Stimulated activated CD8-positive, alpha-beta memory T cell treated with anti-CD3 and anti-CD28 coated beads, Interleukin-12 subunit alpha, Interleukin-12 subunit beta, amount 100 ng/mL, for 1 hour (primary cell): ENCODE measurements around the gene COX7A2.

Experiments
- DNase-seq: peaks from one replicate; pipeline ENCODE4 v3.0.0-alpha.2; 2020; ENCODE audit warnings: low read depth

The COX7A2 gene

DNA sequence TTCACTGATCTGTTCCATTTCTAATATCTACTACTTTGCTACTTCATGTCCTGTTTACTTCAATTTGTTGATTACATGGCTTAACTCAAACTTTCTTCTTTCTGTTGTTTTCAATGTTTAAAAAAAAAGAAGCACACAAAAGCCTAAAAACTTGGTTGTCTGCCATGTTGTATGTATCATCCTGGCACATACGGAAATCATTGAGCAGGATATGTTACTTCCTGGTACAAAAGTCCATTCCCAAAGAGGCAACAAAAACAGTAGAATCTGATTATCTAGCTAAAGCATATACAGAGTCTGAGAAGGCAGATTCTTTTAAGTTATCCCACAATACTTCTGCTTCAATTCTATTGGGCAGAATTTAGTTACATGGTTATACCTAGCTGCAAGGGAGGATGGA lies 23.2 kb downstream of the COX7A2 start:
- DNase-seq: no peak

DNA sequence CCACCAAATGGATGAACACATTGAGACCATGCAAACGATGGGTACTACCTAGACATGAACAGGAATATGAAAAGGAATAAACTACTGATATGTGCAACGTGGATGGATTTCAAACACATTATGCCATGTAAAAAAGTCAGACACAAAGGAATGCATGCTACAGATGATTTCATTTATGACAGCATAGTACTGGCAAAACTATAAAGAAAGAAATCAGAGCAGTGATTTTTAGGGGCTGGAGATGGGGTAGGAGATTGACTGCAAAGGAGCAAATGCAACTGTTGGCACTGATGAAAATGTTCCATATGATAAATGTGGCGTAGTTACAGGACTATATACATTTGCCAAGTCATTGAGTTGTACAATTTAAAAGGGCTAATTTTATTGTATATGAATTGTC lies 24.3 kb downstream of the COX7A2 start:
- no peak for DNase-seq

DNA sequence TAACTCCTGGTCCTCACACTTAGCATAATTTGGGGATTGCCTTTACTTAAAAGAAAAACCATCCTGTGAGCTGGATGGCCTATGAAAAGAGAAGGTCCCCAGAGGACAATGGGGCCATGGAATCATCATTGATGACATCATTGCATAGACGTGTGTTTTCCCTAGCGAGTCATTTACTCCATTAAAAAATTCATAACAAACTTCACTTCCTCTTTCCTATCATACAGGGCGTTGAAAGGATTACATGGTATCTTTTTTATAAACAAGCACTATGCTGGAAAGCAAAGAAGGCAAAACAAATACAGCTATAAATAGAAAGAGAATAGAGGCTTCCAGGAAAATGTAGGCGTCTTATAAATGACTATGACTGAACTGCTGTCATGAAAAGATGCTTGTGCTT lies 26.4 kb downstream of the COX7A2 start:
- no peak for DNase-seq

DNA sequence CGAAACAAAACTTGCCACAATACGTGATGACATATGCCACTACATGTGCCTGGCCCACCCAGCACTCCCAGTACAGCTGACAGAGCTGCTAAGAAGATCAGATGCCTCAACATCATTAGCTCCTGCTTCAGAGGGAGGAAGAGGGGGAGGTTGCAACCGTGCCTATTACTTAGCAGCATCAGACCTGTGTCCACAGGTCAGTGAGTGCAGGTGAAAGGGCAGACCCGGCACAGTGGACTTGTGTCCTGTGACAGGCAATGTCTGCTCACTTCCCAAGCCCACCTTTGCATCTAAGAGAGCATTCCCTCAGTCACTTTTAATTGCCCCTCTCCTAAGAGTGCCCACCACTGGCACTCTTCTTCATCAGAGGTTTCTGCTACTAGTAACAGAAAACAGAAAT lies 28.3 kb downstream of the COX7A2 start:
- no peak for DNase-seq

DNA sequence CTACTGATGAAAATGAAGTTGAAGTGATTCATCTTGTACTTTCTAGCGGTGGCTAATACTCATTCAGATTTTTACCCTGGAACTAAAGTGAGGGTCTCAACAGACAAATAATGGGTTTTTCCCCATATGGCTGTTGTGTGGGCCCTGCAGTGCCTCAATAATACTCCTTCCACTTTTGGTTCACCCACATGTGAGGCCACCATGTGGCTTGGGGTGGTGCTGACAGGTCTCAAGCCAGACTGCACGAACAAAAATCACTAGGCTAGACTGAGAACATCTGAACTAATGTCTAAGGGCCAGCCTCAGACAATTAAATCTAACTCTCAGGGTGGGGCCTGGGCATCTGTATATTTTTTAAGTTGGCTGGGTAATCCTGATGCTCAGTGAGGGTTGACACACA lies 29.9 kb downstream of the COX7A2 start:
- DNase-seq: no peak

DNA sequence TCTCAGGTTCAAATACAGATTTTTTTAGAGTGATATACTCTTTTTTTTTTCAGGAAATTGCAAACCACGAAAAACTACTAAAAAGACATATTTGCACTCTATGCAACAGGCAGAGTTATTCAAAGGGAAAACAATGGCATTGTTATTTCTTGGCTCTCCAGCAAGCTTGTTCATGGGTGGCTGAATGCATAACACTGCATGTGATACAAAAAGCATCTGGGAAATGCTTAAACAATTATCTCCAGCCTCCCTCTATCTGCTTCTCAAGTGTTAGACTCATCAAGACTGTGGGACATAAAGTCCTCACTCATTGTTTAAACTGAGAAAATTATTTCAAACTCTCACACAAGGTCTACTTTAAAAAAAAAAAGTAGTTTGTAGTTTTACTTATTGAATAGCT lies 30.5 kb downstream of the COX7A2 start:
- no peak for DNase-seq

DNA sequence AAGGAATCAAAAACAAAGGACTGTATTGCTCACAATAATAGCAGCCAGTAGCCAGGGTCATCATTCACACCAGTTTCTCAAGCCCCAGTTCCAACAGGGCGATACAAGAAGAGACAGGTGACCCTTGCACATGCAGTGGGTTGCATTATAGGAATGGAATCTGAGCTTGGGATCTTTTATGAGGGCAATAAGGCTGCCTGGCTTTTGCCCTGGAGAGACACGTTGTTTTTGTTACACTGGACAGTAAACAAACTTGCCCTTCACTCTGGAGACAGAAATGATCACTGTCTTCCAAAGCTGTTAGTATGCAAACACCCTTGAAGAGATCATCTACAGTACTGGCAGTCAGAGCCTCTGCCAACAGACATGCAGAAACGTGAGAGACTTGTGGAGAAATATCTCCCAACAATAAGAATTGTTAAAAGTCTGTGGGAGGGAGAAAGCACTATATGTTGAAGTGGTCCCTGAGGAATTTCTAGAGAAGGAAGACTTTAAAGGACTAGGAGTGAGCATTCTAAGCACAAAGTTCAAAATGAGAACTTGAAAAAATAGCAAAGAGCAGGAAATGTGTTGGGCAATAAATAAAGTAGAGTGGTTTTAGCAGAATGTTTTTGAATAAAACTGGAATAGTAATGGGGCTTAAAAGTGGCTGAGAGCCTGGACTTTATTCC lies 31.5 kb downstream of the COX7A2 start:
- no peak for DNase-seq

DNA sequence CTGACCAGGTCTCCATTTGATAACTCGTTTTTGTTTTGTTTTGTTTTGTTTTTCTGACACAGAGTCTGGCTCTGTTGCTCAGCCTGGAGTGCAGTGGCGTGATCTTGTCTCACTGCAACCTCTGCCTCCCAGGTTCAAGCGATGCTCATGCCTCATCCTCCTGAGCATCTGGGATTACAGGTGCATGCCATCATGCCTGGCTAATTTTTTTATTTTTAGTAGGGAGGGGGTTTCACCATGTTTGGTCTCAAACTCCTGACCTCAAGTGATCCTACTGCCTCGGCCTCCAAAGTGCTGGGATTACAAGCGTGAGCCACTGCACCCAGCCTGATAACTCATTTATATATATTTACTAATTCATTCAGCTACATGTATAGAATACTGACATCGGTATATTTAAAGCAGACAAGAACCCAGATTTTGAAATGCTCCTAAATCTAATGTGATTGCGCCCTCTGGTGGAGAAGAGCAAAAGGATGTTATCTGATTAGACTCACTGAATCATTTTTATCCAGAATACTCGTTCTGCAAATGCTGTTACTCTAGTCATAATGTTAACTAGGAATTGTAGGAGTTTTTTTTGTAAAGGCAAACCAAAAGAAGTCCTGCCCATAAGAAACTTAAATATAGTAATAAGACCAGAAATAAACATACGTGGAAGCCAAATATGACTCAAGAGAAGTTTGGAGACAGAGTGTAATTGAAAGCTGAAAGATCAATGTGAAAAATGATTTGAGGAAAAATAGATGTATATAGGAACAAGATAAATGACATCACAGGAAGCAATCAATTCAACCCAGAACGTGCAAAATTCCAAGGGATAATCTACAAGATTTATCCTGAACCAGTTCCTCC lies 32.5 kb downstream of the COX7A2 start:
- peak; percentile 53 for DNase-seq

DNA sequence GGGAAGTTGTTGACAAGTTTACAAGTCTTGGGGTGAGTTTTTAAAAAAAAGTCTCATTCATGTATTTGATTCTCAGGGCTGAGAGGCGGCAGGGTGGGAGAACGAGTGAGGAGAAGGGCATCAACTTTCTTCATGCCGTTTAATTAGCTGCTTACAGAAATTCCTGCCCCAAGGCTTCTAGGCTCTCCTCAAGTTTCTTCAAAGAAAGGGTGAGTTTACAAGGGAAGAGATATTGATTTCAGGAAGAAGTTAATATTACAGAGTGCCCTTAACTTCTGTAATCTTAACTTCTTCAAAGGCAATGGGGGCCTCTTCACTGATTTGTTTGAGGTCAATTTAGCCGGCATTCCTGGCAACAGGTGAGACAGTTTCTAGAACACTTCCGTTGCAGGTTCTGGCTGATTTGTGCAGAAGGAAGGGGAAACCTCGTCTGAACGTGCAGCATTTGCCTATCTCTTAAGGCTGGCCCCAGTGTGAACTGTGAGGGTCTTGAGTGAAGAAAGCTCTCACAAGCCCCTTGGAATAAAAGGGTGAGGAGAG lies 34.3 kb downstream of the COX7A2 start:
- no peak for DNase-seq

DNA sequence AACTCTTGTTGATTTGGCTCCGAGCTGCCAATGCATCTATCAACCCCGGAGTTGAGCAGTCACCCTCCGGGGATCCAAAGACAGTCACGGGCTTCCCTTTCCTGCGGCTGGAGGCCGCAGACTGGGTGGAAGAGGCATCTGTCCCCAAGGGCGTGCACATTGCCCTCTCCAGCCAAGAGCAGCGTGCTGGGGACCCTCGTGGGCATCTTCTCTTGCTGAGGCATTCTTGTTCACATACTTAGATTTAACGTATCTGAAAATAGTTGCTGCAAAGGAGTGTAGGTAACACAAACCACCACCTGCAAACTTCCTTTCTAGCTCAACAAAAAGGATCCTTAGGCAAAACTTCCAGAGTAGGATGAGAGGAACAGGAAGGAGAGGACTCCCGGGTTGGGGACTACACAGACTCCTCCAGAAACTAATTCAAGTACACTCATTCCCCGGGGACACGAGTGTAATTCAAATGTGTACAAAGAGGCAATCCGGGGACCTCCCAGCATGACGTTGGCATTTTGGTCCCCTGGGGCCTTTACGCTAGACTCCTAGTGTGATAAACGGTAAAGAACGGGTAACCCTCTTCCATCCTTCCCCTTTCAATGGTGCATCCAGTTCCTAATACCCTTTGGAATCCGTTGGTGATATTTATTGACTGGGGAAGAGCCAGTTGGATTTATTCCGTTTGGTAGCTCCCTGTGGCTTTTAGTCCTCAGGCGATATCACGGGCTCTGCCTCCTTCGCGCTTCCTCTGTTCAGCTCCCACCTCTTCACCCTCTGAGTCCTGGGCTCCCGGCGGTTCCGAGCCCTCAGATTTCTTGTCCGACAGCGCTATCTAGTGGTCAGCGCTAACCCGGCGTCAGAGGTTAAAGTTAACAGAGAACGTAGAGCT lies 35.1 kb downstream of the COX7A2 start:
- peak; percentile 66 for DNase-seq

DNA sequence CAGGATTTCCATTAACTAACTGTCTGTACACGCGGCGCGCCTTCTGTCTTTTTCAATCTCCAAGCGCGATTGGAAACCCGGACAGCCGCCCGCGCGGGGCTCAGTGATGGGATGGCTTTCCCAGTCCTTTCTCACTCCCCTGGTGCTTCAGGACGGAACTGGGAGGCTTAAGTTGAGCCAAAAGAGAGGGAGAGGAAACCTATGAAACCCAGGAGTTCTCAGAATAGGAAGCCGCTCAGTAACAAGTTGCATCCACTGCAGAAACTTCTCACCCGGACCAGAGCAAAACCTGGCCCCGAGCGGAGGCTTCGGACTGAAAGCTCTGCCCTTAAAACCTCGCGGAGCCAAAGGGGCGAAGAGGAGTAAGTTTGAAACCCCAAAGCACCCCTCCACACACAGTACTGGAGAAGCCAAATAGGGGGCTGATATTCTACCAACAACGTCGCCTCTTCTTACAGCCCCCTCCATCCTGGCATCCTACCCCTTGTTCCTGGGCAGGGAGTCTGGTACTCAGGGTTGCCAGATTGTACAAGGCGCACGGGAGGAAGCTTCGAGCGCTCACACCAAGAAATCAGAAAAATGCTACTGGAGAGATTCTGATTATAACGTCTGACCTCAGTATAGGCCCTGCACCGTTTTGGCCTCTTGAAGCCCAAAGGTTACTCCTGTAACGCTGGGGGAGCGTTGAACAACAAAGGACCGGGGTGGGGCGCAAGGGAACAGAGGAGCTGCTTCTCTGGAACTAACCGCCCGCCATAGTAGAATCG lies 36.8 kb downstream of the COX7A2 start:
- no peak for DNase-seq

DNA sequence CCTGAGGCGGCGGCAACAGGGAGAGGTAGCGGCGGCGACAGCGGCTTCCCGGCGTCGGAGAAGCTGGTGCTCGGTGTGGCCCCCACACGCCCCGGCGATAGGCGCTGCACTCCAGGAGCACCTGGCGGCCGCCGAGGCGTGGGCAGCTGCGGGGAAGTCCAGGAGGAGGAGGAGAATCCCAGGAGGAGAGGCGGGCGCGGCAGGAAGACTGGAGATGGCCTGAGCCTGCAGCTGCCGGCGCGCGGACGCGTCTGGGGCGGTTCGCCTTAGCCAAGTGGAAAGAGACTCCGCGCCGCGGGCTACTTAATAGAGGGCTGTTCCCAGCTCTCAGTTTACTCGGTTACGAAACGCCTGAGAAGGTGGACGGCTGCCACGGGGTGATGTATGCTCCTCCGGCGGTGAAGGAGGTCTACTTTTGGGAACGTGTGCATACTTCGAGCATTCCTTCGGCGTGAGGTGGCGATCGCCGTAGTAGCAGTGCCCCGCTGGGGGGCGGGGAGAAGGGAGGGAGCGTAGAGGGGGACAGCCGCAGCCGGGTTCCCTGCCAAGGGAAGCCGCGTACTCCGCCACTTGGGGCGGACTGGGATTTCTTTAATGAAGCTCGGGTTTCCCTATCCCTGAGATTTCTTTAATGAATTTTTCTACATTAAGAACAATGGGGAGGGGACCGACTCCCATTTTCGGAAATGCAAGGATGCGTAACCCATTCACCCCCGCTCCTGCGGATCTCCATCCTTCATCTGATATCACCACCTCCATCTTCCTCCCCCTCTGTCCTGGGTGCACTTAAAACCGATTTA lies 37.6 kb downstream of the COX7A2 start, which contains the start of gene COL12A1:
Gene COL12A1 (minus strand): TSS at position 278 of the 800 bp plus-strand sequence. CDS start 3,261 bp downstream, outside the sequence.
- DNase-seq: no peak

DNA sequence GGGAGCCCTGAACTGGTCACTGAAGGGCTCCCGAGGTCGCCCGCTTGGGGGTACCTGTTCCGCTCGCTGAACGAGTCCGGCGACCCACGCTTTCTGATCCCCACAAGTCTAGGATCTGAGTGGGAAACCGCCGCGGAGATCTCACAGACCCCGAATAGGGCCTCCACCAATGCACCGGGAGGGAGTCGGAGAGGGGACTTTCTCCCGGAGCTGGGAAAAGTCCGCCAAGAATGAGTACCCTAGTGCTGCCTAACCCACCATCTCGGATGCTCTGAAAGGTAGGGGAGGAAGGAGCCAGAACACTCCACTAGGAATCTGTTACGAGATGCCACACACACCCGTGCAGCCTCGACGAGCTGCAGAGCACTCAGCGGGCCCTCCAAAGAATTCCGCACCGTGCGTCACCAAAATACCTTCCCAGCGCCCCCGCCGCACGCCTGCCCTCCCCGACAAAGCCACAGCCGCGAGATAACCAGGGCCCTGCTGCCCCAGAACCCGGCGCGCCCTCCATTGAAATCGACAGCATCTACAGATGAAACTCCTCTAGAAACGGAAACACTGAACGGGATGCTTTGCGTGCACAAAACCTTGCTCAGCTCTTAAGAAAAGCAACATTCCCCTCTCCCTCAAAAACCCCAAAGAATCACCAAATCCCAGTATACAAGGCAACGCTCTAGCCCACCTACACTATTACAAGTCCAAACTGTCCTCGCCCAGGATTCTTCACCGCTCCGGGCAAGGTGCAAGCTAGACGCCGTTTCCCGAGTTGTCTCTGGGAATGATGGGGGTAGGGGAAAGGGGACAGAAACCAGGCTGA lies 38.4 kb downstream of the COX7A2 start:
- DNase-seq: no peak

DNA sequence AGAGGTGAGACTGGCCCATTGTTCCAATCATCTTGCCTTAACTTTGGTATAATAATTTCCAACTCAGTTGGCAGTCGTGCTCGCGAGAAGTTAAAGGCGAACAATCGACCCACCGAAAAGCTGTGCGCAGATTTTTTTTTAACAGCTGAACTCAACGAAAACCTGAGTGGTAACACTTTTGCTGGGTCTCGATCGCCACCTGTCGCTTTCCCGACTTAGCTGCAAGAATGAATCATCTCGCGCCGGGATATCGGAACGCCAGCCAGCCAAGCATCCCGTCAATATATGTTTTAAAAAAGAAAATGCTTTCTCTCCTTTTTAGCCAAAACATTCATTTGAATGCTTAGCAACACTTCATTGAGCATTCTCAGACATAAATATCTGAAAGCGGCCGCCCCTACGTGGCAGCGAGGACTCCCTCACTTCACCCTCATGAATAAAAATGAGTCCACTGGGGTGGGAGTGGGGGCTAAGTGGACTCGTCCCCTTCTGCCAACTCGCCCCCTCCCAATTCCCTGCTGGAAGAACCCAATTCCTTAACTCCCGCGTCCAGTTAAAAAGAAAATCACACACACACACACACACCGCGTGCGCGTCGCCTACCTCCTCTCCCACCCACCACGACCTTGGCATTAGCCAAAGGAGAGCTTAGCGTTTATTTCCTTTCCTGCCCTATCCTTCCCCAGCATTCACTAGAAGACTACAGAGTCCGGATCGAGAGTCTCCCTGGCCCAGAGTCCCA lies 39.2 kb downstream of the COX7A2 start:
- DNase-seq: no peak

DNA sequence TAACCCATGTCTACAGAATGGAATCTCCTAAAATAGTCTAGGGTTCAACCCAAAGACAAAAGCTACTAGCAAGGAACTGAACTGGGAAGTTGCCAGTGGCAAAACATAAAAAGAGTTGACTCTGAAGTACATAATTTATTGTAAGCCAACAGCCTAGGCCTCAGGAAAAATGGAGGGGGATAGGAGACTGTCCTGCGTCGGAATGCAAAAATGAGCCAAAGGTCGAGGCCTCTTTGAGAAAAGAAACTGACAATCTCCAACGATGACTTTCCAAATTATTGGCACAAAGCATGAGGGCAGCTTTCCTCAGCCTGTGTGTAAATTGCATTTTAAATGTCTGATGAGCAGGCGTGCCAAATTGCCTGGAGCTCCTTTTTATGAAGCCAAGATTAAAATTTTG lies 39.9 kb downstream of the COX7A2 start:
- DNase-seq: no peak

DNA sequence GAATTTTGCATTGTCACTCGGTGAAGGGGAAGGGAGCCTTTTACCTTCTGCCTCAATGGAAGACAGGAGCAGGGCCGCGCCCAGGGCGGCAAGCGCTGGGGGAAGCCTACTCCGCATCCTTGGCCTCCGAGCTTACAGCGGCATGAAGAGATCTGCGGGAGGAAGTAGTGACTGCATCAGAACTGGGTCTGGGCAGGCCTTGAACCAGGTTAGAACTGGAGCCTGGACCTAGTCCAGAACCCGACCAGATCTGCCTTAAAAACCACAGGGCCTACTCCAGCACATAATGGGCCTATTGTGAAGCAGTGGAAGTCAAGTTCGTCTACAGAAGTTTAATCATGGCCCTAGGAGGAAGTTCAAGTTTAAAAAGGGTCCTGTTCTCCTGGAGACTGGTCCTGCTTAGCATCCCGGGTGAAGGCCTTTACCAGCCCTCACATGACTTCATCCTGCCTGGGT lies 40.9 kb downstream of the COX7A2 start:
- no peak for DNase-seq

DNA sequence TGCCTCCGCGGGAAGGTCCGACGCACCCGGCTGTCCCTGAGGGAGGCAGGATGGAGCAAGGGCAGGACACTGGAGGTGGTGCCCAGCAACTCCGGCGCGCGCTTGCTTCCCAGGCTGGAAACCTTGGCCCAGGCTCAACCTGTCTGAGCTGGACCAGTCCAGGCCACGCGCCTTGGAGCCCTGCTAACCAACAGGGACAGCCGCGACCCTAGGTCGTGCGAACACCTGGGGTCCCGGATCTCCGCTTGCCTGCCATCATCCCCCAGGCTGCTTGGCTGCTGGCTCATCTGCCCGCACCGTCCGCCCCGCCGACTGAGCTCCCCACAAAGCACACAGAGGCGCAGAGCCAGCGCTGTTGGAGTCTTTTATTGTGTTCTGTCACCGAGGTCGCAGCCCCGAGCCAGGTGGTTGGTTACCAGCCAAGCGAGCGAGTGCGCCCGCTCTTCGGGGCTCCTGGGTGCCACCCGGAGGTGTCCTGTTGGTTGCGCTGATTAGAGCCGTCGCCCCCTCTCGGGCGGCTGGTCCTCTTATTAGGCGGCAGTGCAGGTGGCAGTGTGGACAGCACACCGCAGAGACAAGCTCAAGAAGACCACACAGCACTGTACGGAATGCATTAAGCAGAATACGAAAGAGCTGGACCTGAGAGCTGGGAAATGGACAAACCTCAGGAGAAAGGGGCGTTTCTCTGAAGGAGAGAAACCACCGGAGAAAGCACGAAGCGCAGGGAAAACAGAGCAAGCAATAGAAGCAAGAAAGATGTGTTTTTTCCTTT lies 41.5 kb downstream of the COX7A2 start:
- DNase-seq: no peak

DNA sequence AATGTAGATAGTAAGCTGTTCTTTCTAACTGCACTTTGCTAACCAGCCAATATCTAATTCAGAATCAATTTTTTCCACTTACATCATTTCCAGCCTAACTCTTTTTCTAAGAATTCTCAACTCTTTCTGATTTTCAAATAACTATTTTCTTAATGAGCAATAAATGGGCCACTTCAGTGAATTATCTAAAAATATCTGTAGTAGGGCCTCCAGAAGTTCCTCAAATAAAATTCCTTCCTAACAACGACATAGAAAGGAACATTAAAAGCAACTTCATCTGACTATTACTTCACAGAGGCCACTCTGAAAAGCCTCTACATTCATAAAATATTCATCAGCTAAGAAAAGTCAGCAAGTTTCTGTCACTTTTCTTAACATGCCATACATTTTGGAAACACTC lies 42.6 kb downstream of the COX7A2 start:
- no peak for DNase-seq
